DND-41 (cell line): Measurements from ENCODE around the gene CC2D2B.

Experiments used
- ATAC-seq: fragments of 200-7000 bp; cut with Tn5 transposase; 3 replicates; pipeline ENCODE4 v1.9.1; 2021; ENCODE audit warnings: low read depth; ENCODE audit not compliant: insufficient read depth
- DNase-seq: peaks from one replicate; pipeline ENCODE4 v3.0.0-alpha.2; 2020
- H2AFZ ChIP-seq: 2 replicates; pipeline ENCODE4 v1.6.0; 2012; ENCODE audit warnings: low read depth, low read length
- H3K27ac ChIP-seq: 2 replicates; pipeline ENCODE4 v1.5.1; 2012; ENCODE audit warnings: low read length, inconsistent platforms
- H3K27me3 ChIP-seq: fragments of 200-600 bp; sonication (generic); 2 replicates; pipeline ENCODE4 v1.6.0; 2012; ENCODE audit warnings: low read length, mild to moderate bottlenecking, inconsistent platforms; ENCODE audit not compliant: insufficient read depth, poor library complexity
- H3K36me3 ChIP-seq: 2 replicates; pipeline ENCODE4 v1.5.1; 2012; ENCODE audit warnings: low read length, inconsistent platforms; ENCODE audit not compliant: insufficient read depth
- H3K4me1 ChIP-seq: 2 replicates; pipeline ENCODE4 v1.5.1; 2012; ENCODE audit warnings: mild to moderate bottlenecking, low read length; ENCODE audit not compliant: insufficient read depth
- H3K4me2 ChIP-seq: 2 replicates; pipeline ENCODE4 v1.6.0; 2012; ENCODE audit warnings: mild to moderate bottlenecking, moderate library complexity, low read length, inconsistent platforms; ENCODE audit not compliant: insufficient read depth
- H3K4me3 ChIP-seq, 2 experiments: fragments of 200-600 bp in 1 of 2; shearing (Covaris generic) in 1 of 2; 2 replicates each; pipeline ENCODE4 v1.5.1; 2012 to 2016; ENCODE audit warnings: inconsistent platforms in 2 of 2, low read length in 2 of 2, mild to moderate bottlenecking in 2 of 2, low read depth in 1 of 2, moderate library complexity in 1 of 2
- H3K79me2 ChIP-seq: 2 replicates; pipeline ENCODE4 v1.6.0; 2012; ENCODE audit warnings: low read length, inconsistent platforms; ENCODE audit not compliant: insufficient read depth
- H3K9ac ChIP-seq: 2 replicates; pipeline ENCODE4 v1.6.0; 2012; ENCODE audit warnings: low read depth, mild to moderate bottlenecking, inconsistent platforms, low read length, moderate library complexity
- H3K9me3 ChIP-seq: 2 replicates; pipeline ENCODE4 v1.5.1; 2012; ENCODE audit warnings: low read length, moderate library complexity, mild to moderate bottlenecking, inconsistent platforms; ENCODE audit not compliant: insufficient read depth, severe bottlenecking
- H4K20me1 ChIP-seq: 2 replicates; pipeline ENCODE4 v1.6.0; 2012; ENCODE audit warnings: low read length; ENCODE audit not compliant: insufficient read depth
- CTCF ChIP-seq: IDR thresholded peaks from 2 replicates; pipeline ENCODE4 v1.5.1; 2012; ENCODE audit warnings: borderline replicate concordance, low read length, moderate library complexity, mild to moderate bottlenecking; ENCODE audit not compliant: poor library complexity, severe bottlenecking; ENCODE audit errors: extremely low read depth
- EZH2 ChIP-seq: IDR thresholded peaks from 3 replicates; pipeline ENCODE4 v1.6.1; 2012; ENCODE audit warnings: borderline replicate concordance, low read depth, mild to moderate bottlenecking, moderate library complexity, low read length, inconsistent platforms; ENCODE audit not compliant: severe bottlenecking

Gene CC2D2B

DNA sequence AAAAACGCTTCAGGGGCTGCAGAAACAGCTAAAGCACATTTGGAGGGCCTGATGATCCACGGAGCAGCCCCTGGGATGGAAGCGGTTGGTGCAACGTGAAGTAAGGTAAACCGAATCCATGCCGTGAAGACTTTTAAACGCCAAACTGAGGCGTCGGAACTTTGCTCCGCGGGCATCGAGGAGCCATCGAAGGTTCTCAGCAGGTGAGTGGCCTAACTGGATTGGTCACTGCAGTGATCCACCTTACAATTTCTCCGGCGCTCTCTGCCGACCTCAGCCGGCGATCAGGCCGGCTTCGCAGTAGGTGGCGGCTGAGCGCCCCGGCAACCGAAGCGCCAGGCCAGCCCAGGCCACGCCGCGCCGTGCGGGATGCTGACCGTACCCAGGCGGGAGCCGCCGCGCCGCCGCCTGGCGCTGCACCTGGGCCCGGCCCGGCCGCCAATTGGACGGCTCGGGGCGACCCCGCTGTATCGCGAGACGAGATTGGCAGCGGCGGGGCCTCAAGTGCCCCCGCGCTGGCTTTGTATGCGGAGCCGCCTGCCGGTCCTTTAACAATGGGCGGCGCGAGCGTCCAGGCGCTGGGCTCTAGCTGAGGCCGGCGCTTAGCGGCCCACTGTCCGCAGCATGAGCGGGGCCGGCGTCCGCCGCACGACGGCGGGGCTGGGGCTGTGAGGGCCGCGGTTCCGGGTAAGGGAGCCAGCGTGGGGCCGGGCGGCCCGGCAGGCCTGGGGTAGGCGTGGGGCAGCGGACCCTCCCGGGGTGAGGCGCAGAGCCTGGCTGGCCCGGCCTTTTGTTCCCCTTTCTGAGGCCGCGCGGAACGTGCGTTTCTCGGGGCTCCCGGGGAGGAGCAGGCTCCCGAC is 135.5 kb downstream of the CC2D2B start, which contains the start of gene CCNJ:
CCNJ (plus strand) TSS at position 551 of the 860 bp plus-strand sequence. CDS start 811 bp downstream, outside the sequence.
- peak; percentile 89 for ATAC-seq
- H3K27me3 ChIP-seq = no peaks in the 10 kb centered on the region
- H2AFZ ChIP-seq = peak within 1 kb of the TSS; percentile 97

GRCh38 chr10:96043893-96044715 is 136.3 kb downstream of the CC2D2B start:
- Histone ChIP-seq H3K9ac (peak overlapping the region; percentile 97), H3K4me2 (peak overlapping the region; percentile 97), H3K4me1 (peaks cover 51% of the 10 kb centered on the region), H3K79me2 (peaks cover 62% of the 10 kb centered on the region), H3K27me3 (no peaks in the 10 kb centered on the region), H3K9me3 (no peaks in the 10 kb centered on the region), H4K20me1 (peaks cover 25% of the 10 kb centered on the region), H3K27ac (peak overlapping the region; percentile 88), H3K4me3 (peak overlapping the region; percentile 75 to 79), H2AFZ (peak overlapping the region; percentile 97), H3K36me3 (peaks cover 32% of the 10 kb centered on the region)
- TF ChIP-seq CTCF (no peak), EZH2 (no peak)
- DNase-seq (peak; percentile 60), ATAC-seq (peak; percentile 60)

More for the DNA sequence above, 135.5 kb downstream of the CC2D2B start, which contains the start of gene CCNJ:
- no peaks in the 10 kb centered on the region for H3K9me3 ChIP-seq
- H3K79me2 ChIP-seq = peaks cover 54% of the 10 kb centered on the region
- peak within 1 kb of the TSS; percentile 75 to 79 for H3K4me3 ChIP-seq
- H3K4me1 ChIP-seq = peaks cover 46% of the 10 kb centered on the region
- peak; percentile 82 for DNase-seq
- H3K36me3 ChIP-seq = peaks cover 24% of the 10 kb centered on the region
- peak within 1 kb of the TSS; percentile 88 for H3K27ac ChIP-seq
- TF ChIP-seq CTCF (no peak), EZH2 (no peak)
- H3K9ac ChIP-seq = peak within 1 kb of the TSS; percentile 97
- H4K20me1 ChIP-seq = peaks cover 17% of the 10 kb centered on the region
- peak within 1 kb of the TSS; percentile 97 for H3K4me2 ChIP-seq

GRCh38 chr10:96044736-96045135 is 137.0 kb downstream of the CC2D2B start:
- peaks cover 51% of the 10 kb centered on the region for H3K4me1 ChIP-seq
- DNase-seq (no peak), ATAC-seq (no peak)
- peak overlapping the region; percentile 88 for H3K27ac ChIP-seq
- peaks cover 69% of the 10 kb centered on the region for H3K79me2 ChIP-seq
- H2AFZ ChIP-seq = peak overlapping the region; percentile 97
- H3K9ac ChIP-seq = peak overlapping the region; percentile 97
- peaks cover 30% of the 10 kb centered on the region for H4K20me1 ChIP-seq
- H3K4me3 ChIP-seq = peak overlapping the region; percentile 75 to 79
- H3K36me3 ChIP-seq = peaks cover 35% of the 10 kb centered on the region
- TF ChIP-seq EZH2 = no peak
- no peak for TF ChIP-seq CTCF
- no peaks in the 10 kb centered on the region for H3K9me3 ChIP-seq
- peak overlapping the region; percentile 97 for H3K4me2 ChIP-seq
- no peaks in the 10 kb centered on the region for H3K27me3 ChIP-seq
